ENCODE results near the gene SHC4. TPM values are rescaled to one million over a fixed set of nuclear protein-coding genes. Genes with fewer than 3 reads are reported as not detected.

Gene SHC4
- polyA plus RNA-seq, 1 donor (not counting 4 experiments of a cell fraction or from before 2014, with no cell fraction given), result 0.94 TPM

DNA sequence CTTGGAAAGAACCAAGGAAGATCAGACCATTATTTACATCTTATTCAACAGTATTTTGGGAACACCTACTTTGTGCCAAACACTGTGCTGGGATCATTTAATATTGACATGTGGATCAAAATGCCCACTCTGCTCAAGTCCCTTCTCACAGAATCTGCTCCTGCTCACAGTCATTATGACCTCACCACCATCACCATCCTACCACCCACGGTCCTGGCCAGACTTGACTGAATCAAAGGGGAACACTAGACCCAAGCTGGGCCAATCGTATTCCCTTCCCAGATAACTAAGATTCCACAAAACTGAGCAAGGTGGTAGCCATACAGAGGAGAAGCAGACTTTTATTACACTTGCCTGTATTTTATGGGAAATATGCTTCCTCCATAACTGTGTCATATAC, 149.4 kb downstream of the SHC4 start:
- no peak for DNase-seq (ENCODE audit: low read depth, low spot score)
- no peak overlapping the region for H3K4me3 ChIP-seq (ENCODE audit: control insufficient read depth in 2 of 3, extremely low read depth in 1 of 3, insufficient read depth in 2 of 3, low read depth in 1 of 3, low read length in 3 of 3)
- no peaks in the 10 kb centered on the region for H3K9me1 ChIP-seq (ENCODE audit: control insufficient read depth, extremely low read depth, insufficient read depth, low read length)
- no peak overlapping the region for H2AFZ ChIP-seq (ENCODE audit: control insufficient read depth, low read length)
- FAIRE-seq, result no peak
- peaks cover 8% of the 10 kb centered on the region for H3K79me2 ChIP-seq (ENCODE audit: control insufficient read depth, insufficient read depth, low read length)
- no peaks in the 10 kb centered on the region for H3K27me3 ChIP-seq (ENCODE audit: control insufficient read depth, extremely low read depth, insufficient read depth, low read length)
- dilution Hi-C loops (cut with MboI; ENCODE audit: extremely low pct_ligation_motif_present, low sequenced_read_pairs), result no loop called here
- TF ChIP-seq, protein P1, sequence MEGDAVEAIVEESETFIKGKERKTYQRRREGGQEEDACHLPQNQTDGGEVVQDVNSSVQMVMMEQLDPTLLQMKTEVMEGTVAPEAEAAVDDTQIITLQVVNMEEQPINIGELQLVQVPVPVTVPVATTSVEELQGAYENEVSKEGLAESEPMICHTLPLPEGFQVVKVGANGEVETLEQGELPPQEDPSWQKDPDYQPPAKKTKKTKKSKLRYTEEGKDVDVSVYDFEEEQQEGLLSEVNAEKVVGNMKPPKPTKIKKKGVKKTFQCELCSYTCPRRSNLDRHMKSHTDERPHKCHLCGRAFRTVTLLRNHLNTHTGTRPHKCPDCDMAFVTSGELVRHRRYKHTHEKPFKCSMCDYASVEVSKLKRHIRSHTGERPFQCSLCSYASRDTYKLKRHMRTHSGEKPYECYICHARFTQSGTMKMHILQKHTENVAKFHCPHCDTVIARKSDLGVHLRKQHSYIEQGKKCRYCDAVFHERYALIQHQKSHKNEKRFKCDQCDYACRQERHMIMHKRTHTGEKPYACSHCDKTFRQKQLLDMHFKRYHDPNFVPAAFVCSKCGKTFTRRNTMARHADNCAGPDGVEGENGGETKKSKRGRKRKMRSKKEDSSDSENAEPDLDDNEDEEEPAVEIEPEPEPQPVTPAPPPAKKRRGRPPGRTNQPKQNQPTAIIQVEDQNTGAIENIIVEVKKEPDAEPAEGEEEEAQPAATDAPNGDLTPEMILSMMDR (optimal IDR thresholded peaks at IDR 0.05 in 1 of 3, IDR thresholded peaks at IDR 0.05 in 1 of 3, conservative IDR thresholded peaks at IDR 0.05 in 1 of 3; ENCODE audit: extremely low read depth in 1 of 3, insufficient read depth in 2 of 3, low read length in 3 of 3), result no peak
- TF ChIP-seq EZH2 (IDR thresholded peaks at IDR 0.05; ENCODE audit: low read length), result no peak
- no peaks in the 10 kb centered on the region for H3K9me3 ChIP-seq (ENCODE audit: control insufficient read depth, low read depth, low read length)
- H3K4me1 ChIP-seq (ENCODE audit: control insufficient read depth, extremely low read depth, insufficient read depth, low read length), result peaks cover 7% of the 10 kb centered on the region
- no peak overlapping the region for H3K4me2 ChIP-seq (ENCODE audit: control insufficient read depth, extremely low read depth, insufficient read depth, low read depth, low read length)
- no peak overlapping the region for H3K27ac ChIP-seq (ENCODE audit: control insufficient read depth, insufficient read depth, low read length)
- no peak overlapping the region for H3K9ac ChIP-seq (ENCODE audit: control insufficient read depth, extremely low read depth, insufficient read depth, low read length)
- H4K20me1 ChIP-seq (ENCODE audit: control insufficient read depth, extremely low read depth, insufficient read depth, low read length), result no peaks in the 10 kb centered on the region
- H3K36me3 ChIP-seq (ENCODE audit: control insufficient read depth in 2 of 2, extremely low read depth in 1 of 2, insufficient read depth in 2 of 2, low read length in 2 of 2), result no peaks in the 10 kb centered on the region

GRCh38 chr15:48811325-48811958, 152.3 kb downstream of the SHC4 start:
- Histone ChIP-seq H2AFZ (ENCODE audit: control insufficient read depth, low read length) (peak overlapping the region; percentile 96), H3K9me1 (ENCODE audit: control insufficient read depth, extremely low read depth, insufficient read depth, low read length) (no peaks in the 10 kb centered on the region), H3K9ac (ENCODE audit: control insufficient read depth, extremely low read depth, insufficient read depth, low read length) (peak overlapping the region; percentile 94), H4K20me1 (ENCODE audit: control insufficient read depth, extremely low read depth, insufficient read depth, low read length) (no peaks in the 10 kb centered on the region), H3K36me3 (ENCODE audit: control insufficient read depth in 2 of 2, extremely low read depth in 1 of 2, insufficient read depth in 2 of 2, low read length in 2 of 2) (no peaks in the 10 kb centered on the region), H3K4me1 (ENCODE audit: control insufficient read depth, extremely low read depth, insufficient read depth, low read length) (peaks cover 7% of the 10 kb centered on the region), H3K9me3 (ENCODE audit: control insufficient read depth, low read depth, low read length) (no peaks in the 10 kb centered on the region), H3K4me3 (ENCODE audit: control insufficient read depth in 2 of 3, extremely low read depth in 1 of 3, insufficient read depth in 2 of 3, low read depth in 1 of 3, low read length in 3 of 3) (peak overlapping the region; percentile 48 to 99 (median 97)), H3K27me3 (ENCODE audit: control insufficient read depth, extremely low read depth, insufficient read depth, low read length) (no peaks in the 10 kb centered on the region), H3K4me2 (ENCODE audit: control insufficient read depth, extremely low read depth, insufficient read depth, low read depth, low read length) (peak overlapping the region; percentile 94), H3K79me2 (ENCODE audit: control insufficient read depth, insufficient read depth, low read length) (peaks cover 11% of the 10 kb centered on the region), H3K27ac (ENCODE audit: control insufficient read depth, insufficient read depth, low read length) (no peak overlapping the region)
- dilution Hi-C loops (cut with MboI; ENCODE audit: extremely low pct_ligation_motif_present, low sequenced_read_pairs), result no loop called here
- no peak for DNase-seq (ENCODE audit: low read depth, low spot score)
- TF ChIP-seq, protein P1 (optimal IDR thresholded peaks at IDR 0.05 in 1 of 3, IDR thresholded peaks at IDR 0.05 in 1 of 3, conservative IDR thresholded peaks at IDR 0.05 in 1 of 3; ENCODE audit: extremely low read depth in 1 of 3, insufficient read depth in 2 of 3, low read length in 3 of 3), result peak in 1 of 3 experiments; percentile 32
- TF ChIP-seq EZH2 (IDR thresholded peaks at IDR 0.05; ENCODE audit: low read length), result no peak
- no peak for FAIRE-seq
